Mesenchymal stem cell (in vitro differentiated cells and primary cell): Measurements from ENCODE around the gene PNMT.

Source experiments
- DNase-seq: peaks from one replicate; pipeline ENCODE4 v3.0.0-alpha.2; 2013
- H2AFZ ChIP-seq: one replicate; pipeline ENCODE4 v1.6.1; 2013; ENCODE audit warnings: low read depth, mild to moderate bottlenecking, control low read depth, inconsistent platforms, low read length, moderate library complexity
- H2AK5ac ChIP-seq: 2 replicates; pipeline ENCODE4 v1.6.1; 2013; ENCODE audit warnings: low read length, moderate library complexity, mild to moderate bottlenecking, inconsistent platforms; ENCODE audit not compliant: severe bottlenecking
- H2BK120ac ChIP-seq: one replicate; pipeline ENCODE4 v1.6.1; 2013; ENCODE audit warnings: low read depth, mild to moderate bottlenecking, inconsistent platforms, low read length, moderate library complexity
- H2BK12ac ChIP-seq, 2 experiments: one replicate each; pipeline ENCODE4 v1.6.1; 2013; ENCODE audit warnings: inconsistent platforms in 2 of 2, low read length in 2 of 2, mild to moderate bottlenecking in 2 of 2, moderate library complexity in 2 of 2, control low read depth in 1 of 2
- H2BK15ac ChIP-seq: one replicate; pipeline ENCODE4 v1.6.1; 2013; ENCODE audit warnings: mild to moderate bottlenecking, low read depth, inconsistent platforms; ENCODE audit not compliant: poor library complexity, severe bottlenecking
- H2BK5ac ChIP-seq: 2 replicates; pipeline ENCODE4 v1.6.1; 2013; ENCODE audit warnings: low read depth, mild to moderate bottlenecking, low read length, control low read depth, inconsistent platforms; ENCODE audit not compliant: poor library complexity, severe bottlenecking
- H3K14ac ChIP-seq, 2 experiments: one replicate each; pipeline ENCODE4 v1.6.1; 2013; ENCODE audit warnings: inconsistent platforms in 2 of 2, low read length in 2 of 2, control low read depth in 1 of 2, mild to moderate bottlenecking in 1 of 2, moderate library complexity in 1 of 2
- H3K18ac ChIP-seq, 2 experiments: one replicate each; pipeline ENCODE4 v1.6.1; 2013; ENCODE audit warnings: inconsistent platforms in 2 of 2, low read length in 2 of 2, control low read depth in 1 of 2, low read depth in 1 of 2, mild to moderate bottlenecking in 1 of 2
- H3K23ac ChIP-seq, 2 experiments: one replicate each; pipeline ENCODE4 v1.6.1; 2013; ENCODE audit warnings: inconsistent platforms in 2 of 2, low read length in 2 of 2, mild to moderate bottlenecking in 2 of 2, moderate library complexity in 2 of 2, control low read depth in 1 of 2
- H3K27ac ChIP-seq: 2 replicates; pipeline ENCODE4 v1.5.1; 2013; ENCODE audit warnings: mild to moderate bottlenecking, moderate library complexity, low read length, control low read depth, inconsistent platforms; ENCODE audit not compliant: poor library complexity, severe bottlenecking
- H3K27me3 ChIP-seq, 2 experiments: 2 replicates each; pipeline versions ENCODE4 v1.6.1 to v1.7.0; 2013; ENCODE audit warnings: low read length in 2 of 2, mild to moderate bottlenecking in 2 of 2, moderate library complexity in 2 of 2, control low read depth in 1 of 2, inconsistent platforms in 1 of 2; ENCODE audit not compliant: control insufficient read depth in 1 of 2, insufficient read depth in 1 of 2
- H3K36me3 ChIP-seq, 2 experiments: 2 replicates each; pipeline versions ENCODE4 v1.6.1 to v1.7.0; 2013; ENCODE audit warnings: low read length in 2 of 2, control low read depth in 1 of 2, inconsistent platforms in 1 of 2, low read depth in 1 of 2, mild to moderate bottlenecking in 1 of 2; ENCODE audit not compliant: insufficient read depth in 2 of 2, control insufficient read depth in 1 of 2
- H3K4ac ChIP-seq, 2 experiments: one replicate each; pipeline ENCODE4 v1.6.1; 2013; ENCODE audit warnings: inconsistent platforms in 2 of 2, low read length in 2 of 2, mild to moderate bottlenecking in 2 of 2, moderate library complexity in 2 of 2, control low read depth in 1 of 2, low read depth in 1 of 2
- H3K4me1 ChIP-seq: 2 replicates; pipeline ENCODE4 v1.6.1; 2013; ENCODE audit warnings: low read depth, low read length, control low read depth; ENCODE audit not compliant: control insufficient read depth, insufficient read depth
- H3K4me2 ChIP-seq: 2 replicates; pipeline ENCODE4 v1.6.1; 2013; ENCODE audit warnings: low read length, mild to moderate bottlenecking, inconsistent platforms; ENCODE audit not compliant: poor library complexity, severe bottlenecking
- H3K4me3 ChIP-seq, 2 experiments: 2 replicates each; pipeline versions ENCODE4 v1.5.1 to v1.7.0; 2013; ENCODE audit warnings: low read length in 2 of 2, mild to moderate bottlenecking in 2 of 2, control low read depth in 1 of 2, low read depth in 1 of 2; ENCODE audit not compliant: insufficient read depth in 1 of 2
- H3K79me1 ChIP-seq: replicated peaks from 2 replicates; pipeline ENCODE4 v1.6.1; 2013; ENCODE audit warnings: mild to moderate bottlenecking, control low read depth, low read length, inconsistent platforms; ENCODE audit not compliant: poor library complexity, severe bottlenecking
- H3K9ac ChIP-seq: 2 replicates; pipeline ENCODE4 v1.7.0; 2013; ENCODE audit warnings: mild to moderate bottlenecking, low read length, moderate library complexity
- H3K9me3 ChIP-seq: 2 replicates; pipeline ENCODE4 v1.7.0; 2013; ENCODE audit warnings: mild to moderate bottlenecking, low read length; ENCODE audit not compliant: control insufficient read depth
- H4K8ac ChIP-seq: one replicate; pipeline ENCODE4 v1.6.1; 2013; ENCODE audit warnings: inconsistent platforms, mild to moderate bottlenecking, low read length, moderate library complexity
- H4K91ac ChIP-seq: one replicate; pipeline ENCODE4 v1.6.1; 2013; ENCODE audit warnings: mild to moderate bottlenecking, low read length, inconsistent platforms
- WGBS: methylation state at CpG from one replicate; pipeline ENCODE4 v1.1.7; 2013; ENCODE audit warnings: mixed read lengths; 5-methylcytosine and 5-hydroxymethylcytosine counted together

Gene PNMT

DNA sequence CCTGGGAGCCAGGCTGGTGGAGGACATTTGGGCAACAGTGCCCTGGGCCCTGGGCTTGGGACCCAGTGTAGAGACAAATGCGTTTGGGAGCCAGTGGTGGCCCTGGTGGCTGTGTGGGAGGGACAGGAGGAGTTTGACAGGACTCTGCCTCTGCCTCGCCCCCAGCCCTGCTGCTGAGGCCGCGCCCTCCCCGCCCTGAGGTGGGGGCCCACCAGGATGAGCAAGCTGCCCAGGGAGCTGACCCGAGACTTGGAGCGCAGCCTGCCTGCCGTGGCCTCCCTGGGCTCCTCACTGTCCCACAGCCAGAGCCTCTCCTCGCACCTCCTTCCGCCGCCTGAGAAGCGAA lies 15.0 kb upstream of the PNMT start:
- H2BK15ac ChIP-seq: no peak overlapping the region
- no peak overlapping the region for H3K9ac ChIP-seq
- peak overlapping the region in 1 of 2 experiments; percentile 41 for H3K14ac ChIP-seq
- no peaks in the 10 kb centered on the region for H3K27me3 ChIP-seq
- 89% methylated on average over 12 of the region's 12 CpGs for WGBS
- H3K4me1 ChIP-seq: peaks cover 31% of the 10 kb centered on the region
- H3K18ac ChIP-seq: peak overlapping the region in 1 of 2 experiments; percentile 22
- peak overlapping the region in 1 of 2 experiments; percentile 13 for H3K4ac ChIP-seq
- H3K23ac ChIP-seq: no peak overlapping the region
- no peak overlapping the region for H3K4me2 ChIP-seq
- H3K79me1 ChIP-seq: peaks cover 51% of the 10 kb centered on the region
- peaks cover 10 to 50% of the 10 kb centered on the region in 2 experiments for H3K36me3 ChIP-seq
- H3K4me3 ChIP-seq: no peak overlapping the region
- no peak overlapping the region for H2BK120ac ChIP-seq
- peak overlapping the region; percentile 31 for H4K8ac ChIP-seq
- H2AFZ ChIP-seq: no peak overlapping the region
- H2BK12ac ChIP-seq: peak overlapping the region in 1 of 2 experiments; percentile 2
- H2BK5ac ChIP-seq: no peak overlapping the region
- H3K9me3 ChIP-seq: no peaks in the 10 kb centered on the region
- H4K91ac ChIP-seq: peak overlapping the region; percentile 35
- no peak for DNase-seq
- H2AK5ac ChIP-seq: peak overlapping the region; percentile 11
- H3K27ac ChIP-seq: no peak overlapping the region

DNA sequence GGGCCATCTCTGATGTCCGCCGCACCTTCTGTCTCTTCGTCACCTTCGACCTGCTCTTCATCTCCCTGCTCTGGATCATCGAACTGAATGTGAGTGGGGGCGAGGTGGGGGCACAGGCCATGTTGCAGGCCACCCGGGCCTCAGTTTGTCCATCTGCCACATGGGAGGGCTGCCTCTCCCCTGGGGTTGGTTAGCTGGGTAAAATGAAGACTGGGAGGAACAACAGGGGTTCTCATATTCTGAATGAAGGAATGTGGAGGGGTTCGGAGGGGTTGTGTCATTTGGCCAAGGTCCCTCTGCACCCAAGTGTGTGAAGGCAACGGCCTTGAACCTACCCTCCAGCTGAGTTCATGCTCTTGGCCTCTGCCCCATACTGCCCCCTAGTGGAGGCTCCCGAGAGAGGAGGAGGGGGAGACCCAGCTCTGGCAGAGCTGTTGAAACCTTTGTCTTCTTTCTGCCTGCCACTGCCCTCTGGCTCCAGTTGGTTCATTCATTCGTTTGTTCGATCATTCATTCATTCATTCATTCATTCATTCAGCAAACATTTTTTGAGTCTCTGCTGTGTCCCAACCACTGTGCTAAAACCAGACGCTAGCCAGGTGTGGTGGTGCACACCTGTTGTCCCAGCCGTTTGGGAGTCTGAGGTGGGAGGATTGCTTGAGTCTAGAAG lies 14.5 kb upstream of the PNMT start:
- Histone ChIP-seq H3K4me2 (no peak overlapping the region), H3K4me3 (no peak overlapping the region), H3K27ac (no peak overlapping the region), H3K9ac (no peak overlapping the region), H2BK5ac (no peak overlapping the region), H3K4me1 (peaks cover 28% of the 10 kb centered on the region), H4K8ac (no peak overlapping the region), H3K36me3 (peaks cover 15 to 55% of the 10 kb centered on the region in 2 experiments), H3K4ac (no peak overlapping the region), H2BK15ac (no peak overlapping the region), H2BK120ac (no peak overlapping the region), H2AK5ac (no peak overlapping the region), H4K91ac (peak overlapping the region; percentile 35), H3K27me3 (no peaks in the 10 kb centered on the region), H3K79me1 (peaks cover 50% of the 10 kb centered on the region), H3K9me3 (no peaks in the 10 kb centered on the region), H2AFZ (no peak overlapping the region), H2BK12ac (no peak overlapping the region), H3K14ac (peak overlapping the region in 1 of 2 experiments; percentile 41), H3K18ac (no peak overlapping the region), H3K23ac (no peak overlapping the region)
- WGBS: 83% methylated on average over 14 of the region's 14 CpGs
- no peak for DNase-seq

DNA sequence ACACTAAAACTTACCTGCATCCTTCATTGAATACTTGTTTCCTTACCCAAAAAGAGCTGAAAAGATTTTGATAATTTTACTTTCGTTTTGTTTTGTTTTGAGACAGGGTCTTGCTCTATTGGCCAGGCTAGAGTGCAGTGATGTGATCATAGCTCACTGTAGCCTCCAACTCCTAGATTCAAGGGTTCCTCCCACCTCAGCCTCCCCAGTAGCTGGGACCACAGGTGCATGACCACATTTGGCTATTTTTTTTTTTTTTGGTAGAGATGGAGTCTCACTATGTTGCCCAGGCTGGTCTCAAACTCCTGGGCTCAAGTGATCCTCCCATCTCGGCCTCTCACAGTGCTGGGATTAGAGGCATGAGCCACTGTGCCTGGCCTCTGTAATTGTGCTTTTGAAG lies 13.1 kb upstream of the PNMT start:
- H2AFZ ChIP-seq: no peak overlapping the region
- H3K79me1 ChIP-seq: peaks cover 47% of the 10 kb centered on the region
- H3K27ac ChIP-seq: no peak overlapping the region
- no peak overlapping the region for H2BK120ac ChIP-seq
- no peak overlapping the region for H2BK12ac ChIP-seq
- peaks cover 19 to 68% of the 10 kb centered on the region in 2 experiments for H3K36me3 ChIP-seq
- peaks cover 30% of the 10 kb centered on the region for H3K4me1 ChIP-seq
- H3K4me2 ChIP-seq: no peak overlapping the region
- H3K9ac ChIP-seq: no peak overlapping the region
- WGBS: 100% methylated on average over 1 of the region's 2 CpGs
- H4K91ac ChIP-seq: no peak overlapping the region
- no peak overlapping the region for H3K23ac ChIP-seq
- no peak overlapping the region for H3K18ac ChIP-seq
- H4K8ac ChIP-seq: no peak overlapping the region
- no peak overlapping the region for H3K14ac ChIP-seq
- no peak overlapping the region for H3K4me3 ChIP-seq
- H3K27me3 ChIP-seq: no peaks in the 10 kb centered on the region
- no peak overlapping the region for H2BK5ac ChIP-seq
- DNase-seq: no peak
- no peaks in the 10 kb centered on the region for H3K9me3 ChIP-seq
- no peak overlapping the region for H2AK5ac ChIP-seq
- no peak overlapping the region for H3K4ac ChIP-seq
- no peak overlapping the region for H2BK15ac ChIP-seq

DNA sequence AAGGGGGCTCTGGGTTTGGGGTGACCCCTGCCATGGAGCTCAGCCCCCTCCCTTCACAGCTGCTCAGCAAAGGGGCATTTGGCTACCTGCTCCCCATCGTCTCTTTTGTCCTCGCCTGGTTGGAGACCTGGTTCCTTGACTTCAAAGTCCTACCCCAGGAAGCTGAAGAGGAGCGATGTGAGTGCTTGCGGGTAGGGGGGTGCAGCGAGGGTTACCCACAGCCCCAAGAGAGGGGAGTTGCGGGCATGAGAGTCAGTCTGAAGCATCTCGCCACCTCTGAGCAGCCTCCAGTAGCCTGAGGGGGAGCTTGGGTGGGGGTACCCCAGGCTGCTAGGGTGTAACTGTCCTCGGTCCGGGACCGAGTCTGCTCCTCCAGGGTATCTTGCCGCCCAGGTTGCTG lies 9.9 kb upstream of the PNMT start:
- no peak for DNase-seq
- Histone ChIP-seq H3K27ac (no peak overlapping the region), H3K36me3 (peaks cover 42 to 87% of the 10 kb centered on the region in 2 experiments), H4K8ac (no peak overlapping the region), H2BK120ac (no peak overlapping the region), H2AFZ (no peak overlapping the region), H2BK15ac (no peak overlapping the region), H2BK5ac (no peak overlapping the region), H3K4me3 (no peak overlapping the region), H4K91ac (no peak overlapping the region), H3K18ac (no peak overlapping the region), H3K14ac (no peak overlapping the region), H3K4me2 (no peak overlapping the region), H3K4me1 (peaks cover 44% of the 10 kb centered on the region), H2BK12ac (no peak overlapping the region), H3K23ac (no peak overlapping the region), H3K4ac (no peak overlapping the region), H3K9me3 (no peaks in the 10 kb centered on the region), H3K9ac (no peak overlapping the region), H3K79me1 (peaks cover 31% of the 10 kb centered on the region), H2AK5ac (no peak overlapping the region), H3K27me3 (no peaks in the 10 kb centered on the region)
- 98% methylated on average over 11 of the region's 11 CpGs for WGBS
